Activated CD4-positive, alpha-beta T cell treated with anti-CD3 and anti-CD28 coated beads for 48 hours (primary cell): ENCODE results near the gene KIF5C.
"Not testable (repeated sequence)": the region's sequence is repeated elsewhere in the genome, so short reads cannot be mapped to it uniquely, and the experiment has no call there.

Source experiments
- DNase-seq: peaks from one replicate; pipeline ENCODE4 v3.0.0-alpha.2; 2020

KIF5C gene

DNA sequence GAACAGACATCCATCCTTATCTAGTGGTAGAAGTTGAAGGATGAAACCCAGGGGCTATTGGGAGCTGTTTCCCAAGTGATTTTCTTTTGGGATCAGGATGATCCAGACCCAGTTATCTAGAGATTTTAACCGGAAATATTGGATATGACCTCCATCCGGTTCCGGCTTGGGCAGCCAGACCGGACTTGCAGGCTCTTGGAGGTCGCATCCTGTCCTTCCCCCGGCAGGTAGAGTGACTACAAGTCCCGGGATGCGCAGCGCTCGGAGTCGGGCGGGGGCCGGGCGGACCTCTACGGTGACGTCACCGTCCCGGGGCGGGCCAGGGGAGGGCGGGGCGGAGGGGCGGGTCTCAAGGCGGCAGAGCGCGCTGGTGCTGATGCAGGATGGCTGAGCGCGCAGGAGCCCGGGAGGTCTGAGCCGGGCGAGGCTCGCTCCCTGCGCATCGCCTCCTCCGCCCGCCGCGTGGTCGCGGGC is at the start of gene KIF5C:
TSS of gene KIF5C (plus strand) at position 360 of the 474 bp plus-strand sequence. CDS start 391 bp downstream, outside the sequence.
- DNase-seq = peak; percentile 93

DNA sequence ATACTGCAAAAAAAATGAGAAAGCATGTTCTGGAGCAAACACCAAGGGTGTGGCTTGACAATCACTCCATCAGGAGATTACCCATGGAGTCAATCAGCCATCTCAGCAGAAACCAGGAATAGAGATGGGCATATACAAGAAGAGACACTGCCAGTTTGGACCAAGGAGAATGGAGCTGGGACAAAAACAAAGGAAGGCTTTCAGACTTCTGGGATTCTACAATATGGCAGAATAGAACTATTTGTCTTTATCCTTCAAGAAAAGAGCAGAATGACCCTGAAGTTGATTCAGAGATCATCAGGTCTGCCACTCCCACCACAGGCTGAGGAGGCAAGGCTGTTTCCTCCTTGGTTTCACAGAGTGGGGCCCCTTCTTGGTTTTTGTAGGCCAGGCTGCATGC is 48.2 kb upstream of the KIF5C start:
- no peak for DNase-seq

DNA sequence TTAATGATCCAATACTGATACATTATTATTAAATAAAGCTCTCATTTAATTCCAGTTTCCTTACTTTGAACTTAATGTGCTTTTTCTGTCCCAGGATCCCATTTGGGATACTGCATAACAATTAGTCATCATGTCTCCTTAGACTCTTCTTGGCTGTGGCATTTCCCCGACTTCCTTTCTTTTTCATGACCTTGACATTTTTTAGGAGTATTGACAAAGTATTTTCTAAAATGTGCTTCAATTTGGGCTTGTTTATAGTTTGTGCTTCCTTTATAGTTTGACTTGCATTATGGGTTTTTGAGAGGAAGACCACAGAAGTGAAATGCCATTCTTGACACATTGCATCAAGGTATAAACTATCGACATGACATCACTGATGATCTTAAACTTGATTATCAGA is 46.1 kb upstream of the KIF5C start:
- DNase-seq = no peak

GRCh38 chr2:148829618-148830017 is 45.4 kb upstream of the KIF5C start:
- no peak for DNase-seq

- DNase-seq = no peak
Measured at GRCh38 chr2:148832637-148833036, 42.4 kb upstream of the KIF5C start.

DNA sequence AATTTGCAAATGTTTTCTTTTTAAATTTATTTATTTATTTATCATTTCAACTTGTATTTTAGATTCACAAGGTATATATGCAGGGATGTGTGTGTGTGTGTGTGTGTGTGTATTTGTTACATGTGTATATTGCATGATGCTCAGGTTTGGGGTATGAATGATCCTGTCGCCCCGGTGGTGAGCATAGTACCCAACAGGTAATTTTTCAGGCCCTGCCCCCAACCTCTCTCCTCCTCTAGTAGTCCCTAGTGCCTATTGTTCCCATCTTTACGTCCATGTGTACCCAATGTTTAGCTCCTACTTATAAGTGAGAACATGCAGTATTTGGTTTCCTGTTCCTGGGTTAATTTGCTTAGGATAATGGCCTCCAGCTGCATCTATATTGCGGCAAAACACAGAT is 33.0 kb upstream of the KIF5C start:
- no peak for DNase-seq

DNA sequence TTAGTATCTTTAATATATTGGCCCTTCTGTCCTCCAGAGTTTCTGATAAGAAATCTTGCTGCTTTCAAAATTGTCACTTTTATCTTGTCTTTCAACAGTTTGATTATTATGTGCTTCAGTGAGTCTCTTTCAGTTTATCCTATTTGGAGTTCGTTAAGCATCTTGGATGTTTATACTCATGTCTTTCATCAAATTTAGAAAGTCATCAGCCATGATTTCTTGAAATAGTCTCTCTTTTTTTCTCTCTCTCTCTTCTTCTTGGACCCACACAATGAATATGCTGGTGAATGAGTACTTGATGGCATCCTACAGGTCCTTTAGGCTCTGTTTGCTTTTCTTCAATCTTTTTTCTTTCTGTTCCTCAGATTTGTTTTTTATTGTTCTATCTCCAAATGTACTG is 26.9 kb upstream of the KIF5C start:
- DNase-seq = no peak

DNA sequence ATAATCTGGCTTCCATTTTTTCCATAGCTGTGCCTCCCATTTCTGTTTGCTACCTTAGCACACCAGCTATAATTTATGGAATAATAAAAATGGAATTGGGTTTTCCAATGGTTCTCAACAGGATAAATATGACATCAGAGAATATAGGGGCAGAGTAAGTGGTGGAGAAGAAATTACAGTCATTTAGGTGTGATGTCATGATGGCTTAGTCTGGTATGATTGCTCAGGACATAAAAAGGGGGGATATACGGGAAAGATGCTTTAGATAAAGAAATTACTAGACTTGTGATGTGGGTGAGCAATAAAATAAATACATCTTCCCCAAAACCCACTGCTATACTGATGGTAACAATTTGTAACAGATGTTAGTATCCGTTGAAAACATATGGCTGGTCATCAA is 21.6 kb upstream of the KIF5C start:
- no peak for DNase-seq

GRCh38 chr2:148860037-148860436 is 15.0 kb upstream of the KIF5C start:
- DNase-seq = no peak

GRCh38 chr2:148861367-148861766 is 13.7 kb upstream of the KIF5C start:
- DNase-seq = no peak

GRCh38 chr2:148862478-148862877 is 12.5 kb upstream of the KIF5C start:
- not testable (repeated sequence) for DNase-seq

DNA sequence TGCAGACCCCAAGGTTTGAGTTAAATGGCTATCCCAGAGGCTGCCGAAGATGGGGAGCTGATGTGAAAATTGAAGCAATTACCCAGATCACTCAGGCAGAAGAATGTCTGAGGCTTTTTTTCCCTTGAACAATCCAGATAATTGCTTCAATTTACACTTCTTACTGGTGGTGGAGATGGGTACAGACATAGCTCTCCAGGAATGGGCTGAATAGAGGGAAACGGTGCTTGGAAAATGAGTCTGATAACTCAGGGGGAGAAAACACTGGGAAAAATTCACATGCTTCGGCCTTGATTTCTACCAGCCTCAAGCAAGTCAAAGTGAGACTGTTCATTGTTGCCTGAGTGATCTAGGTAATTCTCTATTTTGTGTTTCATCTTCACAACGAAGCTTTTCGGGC is 9.5 kb upstream of the KIF5C start:
- no peak for DNase-seq

DNA sequence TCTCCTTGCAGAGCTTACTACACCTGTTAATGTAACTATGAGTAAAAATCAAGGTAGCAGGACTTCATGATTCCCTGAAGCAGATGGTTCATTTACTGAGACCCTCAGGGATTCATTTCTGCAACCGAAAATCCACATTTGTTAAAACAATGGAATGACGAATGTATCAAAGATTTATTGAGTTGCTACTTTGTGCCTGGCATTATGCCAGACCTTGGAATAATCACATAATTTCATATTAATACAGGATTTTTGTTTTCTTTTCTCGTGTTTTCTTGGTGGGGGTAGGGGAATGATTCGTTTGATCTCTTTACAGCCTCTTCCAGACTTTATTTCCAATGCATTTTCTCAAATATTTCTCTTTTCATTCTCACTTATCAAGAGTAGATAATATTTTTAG is 8.9 kb upstream of the KIF5C start:
- no peak for DNase-seq

GRCh38 chr2:148867079-148867769 is 7.8 kb upstream of the KIF5C start:
- no peak for DNase-seq

GRCh38 chr2:148875387-148876051 is 492 bp downstream of the KIF5C start:
- peak; percentile 22 for DNase-seq

- peak; percentile 32 for DNase-seq
Measured at GRCh38 chr2:148876202-148876594, 1.2 kb downstream of the KIF5C start.

DNA sequence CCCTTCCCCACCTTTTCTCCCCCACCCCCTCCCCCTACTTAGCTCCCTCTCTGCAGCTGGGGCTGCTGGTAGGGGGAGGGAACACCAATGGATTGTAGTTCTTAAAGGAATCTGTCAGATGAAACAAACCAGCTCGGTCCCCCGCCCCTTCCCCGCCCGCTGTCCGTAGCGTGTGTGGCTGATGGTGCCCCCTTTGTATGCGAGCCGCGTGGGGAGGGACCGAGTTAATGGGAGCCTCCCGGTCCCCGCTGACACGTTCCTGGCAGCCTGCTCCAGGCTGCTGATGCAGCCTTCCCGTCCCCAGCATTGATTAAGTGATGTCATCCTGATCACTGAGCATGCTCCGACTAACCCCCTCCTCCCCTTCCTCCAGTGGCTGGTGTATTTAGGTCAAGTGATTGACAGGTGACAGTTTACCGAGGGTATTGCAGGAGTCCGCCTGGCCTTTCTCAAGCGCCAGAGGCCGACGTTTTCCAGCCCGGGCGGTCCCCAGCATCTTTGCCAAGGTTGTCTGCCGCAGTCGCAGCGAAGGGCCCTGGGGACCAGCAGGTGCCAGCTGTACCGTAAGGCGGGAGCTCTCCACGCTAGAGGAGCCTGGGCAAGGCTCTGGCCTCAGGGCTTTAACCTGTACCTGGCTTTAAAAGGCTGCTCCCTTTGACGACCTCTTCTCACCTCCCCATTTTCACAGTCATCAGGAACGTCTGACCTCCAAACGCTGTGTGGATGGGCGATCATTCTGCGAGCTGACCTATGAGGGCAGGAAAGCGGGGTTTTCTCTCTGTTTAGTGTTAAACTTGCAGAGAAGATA is 1.8 kb downstream of the KIF5C start:
- peak; percentile 59 for DNase-seq

DNA sequence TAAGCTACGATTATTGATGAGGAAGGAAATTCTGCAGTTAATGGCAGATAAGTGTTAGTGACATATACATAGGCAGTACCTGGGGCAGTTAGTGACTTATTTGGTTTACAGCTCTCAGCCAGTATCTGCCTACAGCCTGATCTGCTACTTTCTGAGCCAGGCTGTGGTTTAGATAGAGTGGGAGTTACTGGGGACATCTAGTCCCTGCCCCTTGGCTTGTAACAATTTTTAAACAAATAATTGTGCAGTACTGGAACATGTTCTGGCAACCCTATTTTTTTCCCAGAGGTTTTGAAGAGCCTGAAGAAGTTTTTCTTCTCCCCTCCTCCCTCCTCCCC is 2.3 kb downstream of the KIF5C start:
- DNase-seq = no peak

GRCh38 chr2:148880636-148881035 is 5.6 kb downstream of the KIF5C start:
- DNase-seq = no peak

DNA sequence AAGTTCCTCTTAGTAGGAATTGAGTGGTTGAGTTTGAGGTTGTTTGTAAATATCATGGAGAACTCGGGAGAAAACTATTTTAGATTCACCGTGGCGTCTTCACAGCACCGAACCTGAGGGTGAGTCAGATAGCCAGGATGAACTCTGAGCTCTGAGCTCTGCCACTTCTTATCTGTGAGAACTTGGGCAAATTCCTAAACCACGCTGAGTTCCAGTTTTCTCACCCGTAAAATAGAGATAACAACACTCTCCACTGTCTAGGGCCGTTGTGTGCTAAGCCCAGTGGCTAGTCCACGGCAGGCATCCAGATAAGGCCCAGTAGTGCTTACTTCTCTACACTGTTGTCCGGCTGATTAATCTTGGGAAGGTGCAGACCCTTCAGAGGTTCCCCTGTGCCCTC is 7.0 kb downstream of the KIF5C start:
- DNase-seq = no peak

- no peak for DNase-seq
Measured at GRCh38 chr2:148885209-148885608, 10.2 kb downstream of the KIF5C start.

DNA sequence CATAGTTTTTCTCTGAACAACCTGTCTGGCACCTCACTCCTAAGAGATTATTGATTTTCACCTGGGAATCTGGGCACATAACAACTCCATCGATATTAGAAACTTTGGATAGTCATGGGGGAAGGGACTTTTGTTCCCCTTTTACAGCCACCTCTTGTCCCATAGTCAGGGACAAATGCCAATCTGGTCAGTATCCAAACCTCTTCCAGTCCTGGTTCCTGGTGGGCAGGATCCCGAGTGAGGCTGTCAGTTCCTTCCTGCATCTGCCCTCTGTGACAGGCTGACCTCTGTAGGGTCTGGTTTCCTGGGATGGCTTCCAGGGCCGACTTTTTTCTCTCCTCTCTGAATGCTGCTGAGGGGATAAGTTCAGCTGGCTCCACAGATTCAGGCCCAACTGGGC is 11.0 kb downstream of the KIF5C start:
- DNase-seq = no peak

GRCh38 chr2:148887350-148888002 is 12.4 kb downstream of the KIF5C start:
- DNase-seq = no peak
